ENCODE measurements around the gene ANOS1.

DNA sequence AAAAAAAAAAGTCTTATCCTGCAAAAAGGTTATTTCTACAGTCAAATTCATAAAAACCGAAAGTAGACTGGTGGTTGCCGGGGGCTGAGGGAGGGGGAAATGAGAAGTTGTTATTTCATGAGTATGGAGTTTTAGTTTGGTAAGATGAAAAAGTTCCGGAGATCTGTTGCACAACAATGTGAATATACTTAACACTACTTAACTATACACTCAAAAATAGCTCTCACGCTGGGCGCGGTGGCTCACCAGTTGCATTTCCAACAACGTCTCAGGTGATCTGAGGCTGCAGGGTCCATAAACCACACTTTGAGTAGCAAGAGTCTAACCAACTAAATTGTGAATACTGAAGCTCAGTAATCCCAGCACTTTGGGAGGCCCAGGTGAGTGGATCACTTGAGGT, 52.4 kb downstream of the ANOS1 start:
- TF ChIP-seq POLR2AphosphoS5 (IDR thresholded peaks at IDR 0.05; ENCODE audit: borderline replicate concordance, low read depth, low read length) (no peak), EZH2 (IDR thresholded peaks at IDR 0.05) (no peak)
